Measurements from ENCODE around the gene HOXD3. TPM values are rescaled to one million over a fixed set of nuclear protein-coding genes. Genes with fewer than 3 reads are reported as not detected.
A peak's percentile ranks its signal among the peaks of the same experiment; 100 is the strongest.

The HOXD3 gene
- total RNA-seq, 4 donors from 2014 or later, result 0.56 to 3.1 (median 1.7) TPM; not detected in 1

GRCh38 chr2:176158186-176158591, 1.1 kb downstream of the HOXD3 start:
- no peak for TF ChIP-seq POLR2A (IDR thresholded peaks at IDR 0.05)
- TF ChIP-seq CTCF (IDR thresholded peaks at IDR 0.05), result no peak
- intact Hi-C loops (cut with DNase I; ENCODE audit: low total_unique reads), result no loop called here
- DNase-seq (ENCODE audit: low spot score in 2 of 2), result peak in 1 of 2 donors; percentile 74
- WGBS, 2 donors, result 27 to 38% methylated on average over 22 of the region's 22 CpGs
- H3K4me3 ChIP-seq (ENCODE audit: low read depth, poor library complexity, severe bottlenecking), result no peak overlapping the region

- 32 to 40% methylated on average over 36 to 37 of the region's 39 CpGs for WGBS, 2 donors
- intact Hi-C loops (cut with DNase I; ENCODE audit: low total_unique reads), result no loop called here
- no peak overlapping the region for H3K4me3 ChIP-seq (ENCODE audit: low read depth, poor library complexity, severe bottlenecking)
- peak in 1 of 2 donors; percentile 78 for DNase-seq (ENCODE audit: low spot score in 2 of 2)
- no peak for TF ChIP-seq POLR2A (IDR thresholded peaks at IDR 0.05)
- no peak for TF ChIP-seq CTCF (IDR thresholded peaks at IDR 0.05)
These were observed 2.0 kb downstream of the HOXD3 start for GRCh38 chr2:176158855-176159662.

- no peak overlapping the region for H3K4me3 ChIP-seq (ENCODE audit: low read depth, poor library complexity, severe bottlenecking)
- TF ChIP-seq POLR2A (IDR thresholded peaks at IDR 0.05), result no peak
- no peak for TF ChIP-seq CTCF (IDR thresholded peaks at IDR 0.05)
- 44 to 46% methylated on average over 22 to 43 of the region's 44 CpGs for WGBS, 2 donors
- DNase-seq (ENCODE audit: low spot score in 2 of 2), result peak in 1 of 2 donors; percentile 79
- intact Hi-C loops (cut with DNase I; ENCODE audit: low total_unique reads), result no loop called here
These were observed 2.6 kb downstream of the HOXD3 start for GRCh38 chr2:176159663-176160250.

GRCh38 chr2:176160251-176160985, 3.3 kb downstream of the HOXD3 start:
- 33 to 54% methylated on average over 48 of the region's 50 CpGs for WGBS, 2 donors
- DNase-seq (ENCODE audit: low spot score in 2 of 2), result peak in 1 of 2 donors; percentile 69
- no peak for TF ChIP-seq POLR2A (IDR thresholded peaks at IDR 0.05)
- no peak for TF ChIP-seq CTCF (IDR thresholded peaks at IDR 0.05)
- intact Hi-C loops (cut with DNase I; ENCODE audit: low total_unique reads), result no loop called here
- no peak overlapping the region for H3K4me3 ChIP-seq (ENCODE audit: low read depth, poor library complexity, severe bottlenecking)

DNA sequence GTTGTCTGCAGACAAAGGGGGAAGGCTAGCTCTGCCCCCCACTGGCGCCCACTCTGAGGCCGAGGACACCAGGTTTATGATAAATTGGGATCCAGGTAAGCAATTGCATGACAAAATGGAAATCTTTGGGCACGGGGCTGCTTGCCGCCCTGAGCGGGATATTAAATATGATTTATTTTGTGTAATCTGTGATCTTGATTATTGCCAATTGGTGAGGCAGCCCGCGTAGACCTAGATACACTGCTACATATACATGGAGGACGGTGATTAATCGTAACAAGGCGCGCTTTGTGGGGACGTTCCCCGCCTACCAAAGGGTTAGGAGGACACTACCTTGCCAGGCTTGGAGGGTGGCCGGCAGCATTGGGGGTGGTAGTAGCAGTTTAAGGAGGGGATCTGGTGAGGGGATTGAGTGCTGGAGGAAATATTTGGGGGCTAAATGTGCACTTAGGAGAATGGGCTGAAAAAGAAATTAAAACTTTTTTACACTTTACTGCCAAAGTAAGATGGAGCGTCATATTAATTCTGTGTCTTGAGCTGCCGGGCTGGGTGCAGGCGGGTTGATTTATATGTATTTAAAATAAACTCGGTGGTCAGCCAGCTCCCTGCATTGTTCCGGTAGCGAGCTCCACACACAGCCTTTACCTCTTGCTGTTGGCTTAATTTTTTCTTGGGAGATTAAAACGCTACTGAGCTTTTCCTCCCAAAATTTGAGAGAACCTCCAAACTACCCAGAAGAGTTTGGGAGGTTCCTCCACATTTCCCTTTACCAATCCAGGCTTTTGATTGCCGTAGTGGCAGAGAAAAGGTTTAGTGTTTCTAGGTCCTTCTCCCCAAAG, 4.1 kb downstream of the HOXD3 start:
- WGBS, 2 donors, result 50 to 53% methylated on average over 22 of the region's 22 CpGs
- intact Hi-C loops (cut with DNase I; ENCODE audit: low total_unique reads), result no loop called here
- TF ChIP-seq POLR2A (IDR thresholded peaks at IDR 0.05), result no peak
- no peak for TF ChIP-seq CTCF (IDR thresholded peaks at IDR 0.05)
- no peak overlapping the region for H3K4me3 ChIP-seq (ENCODE audit: low read depth, poor library complexity, severe bottlenecking)
- DNase-seq (ENCODE audit: low spot score in 2 of 2), result peak in 1 of 2 donors; percentile 76

All from lower leg skin (tissue), 4 donors.